Inflammatory macrophage treated with lipopolysaccharide for 1 hour (primary cell): ENCODE measurements around the gene CEP152.

Experiments used
- DNase-seq, 2 donors: peaks; one replicate each; pipeline ENCODE4 v3.0.0-alpha.2; 2020 to 2022

Gene CEP152

GRCh38 chr15:48696627-48697312 is 114.1 kb downstream of the CEP152 start:
- peak; percentile 0 to 1 for DNase-seq

GRCh38 chr15:48695827-48696573 is 114.9 kb downstream of the CEP152 start:
- DNase-seq, result no peak

GRCh38 chr15:48695088-48695826 is 115.6 kb downstream of the CEP152 start:
- no peak for DNase-seq

GRCh38 chr15:48693484-48693883 is 117.4 kb downstream of the CEP152 start:
- no peak for DNase-seq

- no peak for DNase-seq
Observed at GRCh38 chr15:48688493-48688892, 122.4 kb downstream of the CEP152 start.
